ENCODE data around the gene GPR153. TPM values are rescaled to one million over a fixed set of nuclear protein-coding genes. Genes with fewer than 3 reads are reported as not detected.

GPR153 gene
- total RNA-seq, 4 donors from 2014 or later: 5.6 to 22.1 (median 10.3) TPM

- no peak overlapping the region for H3K4me3 ChIP-seq
- H3K27ac ChIP-seq: no peak overlapping the region
- no peaks in the 10 kb centered on the region for H3K9me3 ChIP-seq
- no peaks in the 10 kb centered on the region for H3K27me3 ChIP-seq
- H3K4me1 ChIP-seq: no peaks in the 10 kb centered on the region
- H3K36me3 ChIP-seq: no peaks in the 10 kb centered on the region
- intact Hi-C loops (cut with DNase I; ENCODE audit: low total_unique reads): no loop called here
- no peak for TF ChIP-seq CTCF (IDR thresholded peaks at IDR 0.05)
- no peak for TF ChIP-seq POLR2A (IDR thresholded peaks at IDR 0.05)
- no peak for DNase-seq
Observed at GRCh38 chr1:6307099-6307498, 46.2 kb upstream of the GPR153 start.

GRCh38 chr1:6303397-6304012, 42.6 kb upstream of the GPR153 start:
- Histone ChIP-seq H3K36me3 (no peaks in the 10 kb centered on the region), H3K27ac (no peak overlapping the region), H3K9me3 (no peaks in the 10 kb centered on the region), H3K4me3 (no peak overlapping the region), H3K27me3 (no peaks in the 10 kb centered on the region), H3K4me1 (no peaks in the 10 kb centered on the region)
- TF ChIP-seq POLR2A (IDR thresholded peaks at IDR 0.05) (no peak), CTCF (IDR thresholded peaks at IDR 0.05) (no peak)
- DNase-seq: no peak
- intact Hi-C loops (cut with DNase I; ENCODE audit: low total_unique reads): no loop called here

GRCh38 chr1:6302568-6302967, 41.7 kb upstream of the GPR153 start:
- no peaks in the 10 kb centered on the region for H3K36me3 ChIP-seq
- no peaks in the 10 kb centered on the region for H3K9me3 ChIP-seq
- H3K4me3 ChIP-seq: no peak overlapping the region
- H3K27ac ChIP-seq: no peak overlapping the region
- no peaks in the 10 kb centered on the region for H3K4me1 ChIP-seq
- no peak for TF ChIP-seq CTCF (IDR thresholded peaks at IDR 0.05)
- no peak for TF ChIP-seq POLR2A (IDR thresholded peaks at IDR 0.05)
- intact Hi-C loops (cut with DNase I; ENCODE audit: low total_unique reads): no loop called here
- DNase-seq: no peak
- no peaks in the 10 kb centered on the region for H3K27me3 ChIP-seq

GRCh38 chr1:6301526-6301925, 40.6 kb upstream of the GPR153 start:
- no peaks in the 10 kb centered on the region for H3K27me3 ChIP-seq
- no peak for DNase-seq
- H3K4me3 ChIP-seq: no peak overlapping the region
- no peaks in the 10 kb centered on the region for H3K4me1 ChIP-seq
- H3K36me3 ChIP-seq: no peaks in the 10 kb centered on the region
- intact Hi-C loops (cut with DNase I; ENCODE audit: low total_unique reads): no loop called here
- TF ChIP-seq CTCF (IDR thresholded peaks at IDR 0.05): no peak
- H3K9me3 ChIP-seq: no peaks in the 10 kb centered on the region
- no peak overlapping the region for H3K27ac ChIP-seq

GRCh38 chr1:6300342-6301048, 39.6 kb upstream of the GPR153 start:
- intact Hi-C loops (cut with DNase I; ENCODE audit: low total_unique reads): no loop called here
- DNase-seq: no peak
- TF ChIP-seq CTCF (IDR thresholded peaks at IDR 0.05) (no peak), POLR2A (IDR thresholded peaks at IDR 0.05) (no peak)

More at GRCh38 chr1:6300342-6301048, 39.6 kb upstream of the GPR153 start:
- Histone ChIP-seq H3K4me3 (no peak overlapping the region), H3K9me3 (no peaks in the 10 kb centered on the region), H3K27ac (no peak overlapping the region), H3K36me3 (no peaks in the 10 kb centered on the region), H3K27me3 (no peaks in the 10 kb centered on the region), H3K4me1 (no peaks in the 10 kb centered on the region)
